Measurements from ENCODE around the gene TRIM28. TPM values are rescaled to one million over a fixed set of nuclear protein-coding genes. Genes with fewer than 3 reads are reported as not detected.
A peak's percentile ranks its signal among the peaks of the same experiment; 100 is the strongest.

The TRIM28 gene
- total and polyA plus RNA-seq, 9 of the 15 experiments (the other 6 are each of a cell fraction or from before 2014, with no cell fraction given) = 12.1 to 797 (median 490) TPM

DNA sequence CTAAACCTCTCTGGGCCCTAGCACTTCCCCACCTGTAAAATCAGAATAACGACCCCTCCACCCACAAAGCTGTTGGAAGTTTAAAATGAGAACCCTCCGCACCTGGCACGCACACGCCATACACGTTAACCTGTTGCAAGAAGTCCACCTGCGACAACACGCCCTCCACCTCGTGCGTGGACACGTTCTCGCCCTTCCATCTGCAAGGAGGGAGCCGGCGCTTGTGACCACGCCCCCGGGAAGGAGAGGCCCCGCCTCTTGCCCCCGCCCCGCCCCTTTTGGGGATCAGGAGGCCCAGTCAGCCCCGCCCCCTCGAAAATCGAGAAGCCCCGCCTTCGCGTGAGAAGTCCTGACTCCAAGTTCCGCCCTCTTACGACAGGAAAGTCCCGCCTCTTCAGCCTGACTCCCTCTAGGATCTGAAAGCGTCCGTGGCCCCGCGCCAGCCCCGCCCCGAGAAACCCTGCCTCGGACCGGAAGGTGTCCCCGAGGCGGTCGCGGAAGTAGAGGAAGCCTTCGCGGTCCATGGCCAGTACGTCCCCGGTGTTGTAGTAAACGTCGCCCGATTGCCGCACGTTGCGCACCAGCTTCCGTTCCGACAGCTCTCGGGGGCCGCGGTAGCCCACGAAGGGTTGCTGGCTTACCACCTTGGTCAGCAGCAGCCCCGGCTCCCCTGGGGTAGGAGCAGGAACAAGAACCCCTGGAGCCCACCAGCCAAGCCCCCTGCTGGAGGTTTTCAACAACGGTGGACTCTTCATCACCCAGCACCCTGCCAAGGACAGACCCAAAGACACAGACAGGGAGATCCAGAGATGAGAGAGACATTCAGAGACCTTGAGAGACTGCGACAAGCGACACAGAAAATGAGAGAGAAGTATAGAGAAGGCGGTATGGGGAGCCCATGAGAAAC is 44.6 kb upstream of the TRIM28 start (continued):
- peak; percentile 23; the same call in 1 of the 2 replicates for TF ChIP-seq ATF6 (CRISPR knock-in tag; IDR thresholded peaks at IDR 0.05)
- TF ChIP-seq FIP1L1 (IDR thresholded peaks at IDR 0.05; ENCODE audit: low read depth, low read length, poor library complexity, severe bottlenecking) = peak; percentile 94
- no peak for TF ChIP-seq ZBTB49 (CRISPR knock-in tag; IDR thresholded peaks at IDR 0.05; ENCODE audit: borderline replicate concordance)
- TF ChIP-seq ATF7 (IDR thresholded peaks at IDR 0.05) = peak; percentile 88
- peak; percentile 92; the same call in 1 of the 2 replicates for TF ChIP-seq FOXK1 (CRISPR knock-in tag; IDR thresholded peaks at IDR 0.05; ENCODE audit: borderline replicate concordance)
- no peak for TF ChIP-seq RAD51 (IDR thresholded peaks at IDR 0.05; ENCODE audit: borderline replicate concordance, low read depth)
- peak; percentile 47 to 60; a peak in 3 of 4 replicates for TF ChIP-seq SIX5 (IDR thresholded peaks at IDR 0.05; ENCODE audit: borderline replicate concordance in 1 of 2, insufficient read depth in 1 of 2, low read depth in 1 of 2, low read length in 2 of 2)
- TF ChIP-seq CHAMP1 (IDR thresholded peaks at IDR 0.05) = no peak
- TF ChIP-seq RBM25 (IDR thresholded peaks at IDR 0.05; ENCODE audit: low read depth, low read length, severe bottlenecking) = no peak
- no peak for TF ChIP-seq FUS (optimal IDR thresholded peaks at IDR 0.05; ENCODE audit: low read depth, low read length)
- TF ChIP-seq, protein P1, sequence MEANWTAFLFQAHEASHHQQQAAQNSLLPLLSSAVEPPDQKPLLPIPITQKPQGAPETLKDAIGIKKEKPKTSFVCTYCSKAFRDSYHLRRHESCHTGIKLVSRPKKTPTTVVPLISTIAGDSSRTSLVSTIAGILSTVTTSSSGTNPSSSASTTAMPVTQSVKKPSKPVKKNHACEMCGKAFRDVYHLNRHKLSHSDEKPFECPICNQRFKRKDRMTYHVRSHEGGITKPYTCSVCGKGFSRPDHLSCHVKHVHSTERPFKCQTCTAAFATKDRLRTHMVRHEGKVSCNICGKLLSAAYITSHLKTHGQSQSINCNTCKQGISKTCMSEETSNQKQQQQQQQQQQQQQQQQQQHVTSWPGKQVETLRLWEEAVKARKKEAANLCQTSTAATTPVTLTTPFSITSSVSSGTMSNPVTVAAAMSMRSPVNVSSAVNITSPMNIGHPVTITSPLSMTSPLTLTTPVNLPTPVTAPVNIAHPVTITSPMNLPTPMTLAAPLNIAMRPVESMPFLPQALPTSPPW (CRISPR knock-in tag; IDR thresholded peaks at IDR 0.05) = peak; percentile 88
- TF ChIP-seq ZNF311 (CRISPR knock-in tag; IDR thresholded peaks at IDR 0.05) = no peak
- peak; percentile 83 to 94; a peak in 3 of 4 replicates for TF ChIP-seq SIN3A (IDR thresholded peaks at IDR 0.05; ENCODE audit: borderline replicate concordance in 2 of 2, control insufficient read depth in 1 of 2, low read depth in 2 of 2, low read length in 2 of 2)
- peak; percentile 85 for TF ChIP-seq TAF7 (tag; IDR thresholded peaks at IDR 0.05)
- no peak for TF ChIP-seq MCM2 (IDR thresholded peaks at IDR 0.05; ENCODE audit: low read depth)
- no peak for TF ChIP-seq POLR3A (IDR thresholded peaks at IDR 0.05; ENCODE audit: borderline replicate concordance, extremely low read depth, insufficient read depth, insufficient read length)
- no peak for TF ChIP-seq HDAC3 (IDR thresholded peaks at IDR 0.05; ENCODE audit: borderline replicate concordance, partially characterized antibody)

Measured in K562 (cell line).